ENCODE results near the gene SLC16A10. TPM values are rescaled to one million over a fixed set of nuclear protein-coding genes. Genes with fewer than 3 reads are reported as not detected.
"Not testable (repeated sequence)": the region's sequence is repeated elsewhere in the genome, so short reads cannot be mapped to it uniquely, and the experiment has no call there.

The SLC16A10 gene
- total and polyA plus RNA-seq, 9 donors = 1.3 to 5.1 (median 2.5) TPM

DNA sequence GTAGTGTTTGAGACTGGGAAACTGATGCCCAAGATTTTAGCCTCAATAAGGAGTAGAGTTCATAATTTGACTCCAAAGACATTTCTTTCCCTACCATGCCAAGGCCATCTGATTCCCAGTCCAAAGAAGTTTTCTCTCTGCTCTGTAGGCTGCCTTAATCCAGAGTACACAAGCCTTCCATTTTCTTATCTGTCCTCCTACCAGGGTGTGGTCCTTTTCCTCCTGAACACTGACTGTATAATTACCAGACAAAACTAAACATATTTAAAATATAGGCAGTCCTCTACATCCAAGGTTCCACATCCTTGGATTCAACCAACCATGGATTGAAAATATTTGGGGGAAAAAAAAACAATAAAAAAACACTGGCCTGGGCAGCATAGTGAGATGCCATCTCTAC is 108.4 kb downstream of the SLC16A10 start:
- no peak overlapping the region for H3K4me3 ChIP-seq (ENCODE audit: low read length)
- H3K4me1 ChIP-seq (ENCODE audit: control insufficient read depth, insufficient read depth, low read length) = no peaks in the 10 kb centered on the region
- no peaks in the 10 kb centered on the region for H3K9me3 ChIP-seq (replicated peaks; ENCODE audit: control insufficient read depth, low read depth, low read length)
- H3K27ac ChIP-seq (ENCODE audit: low read length) = no peak overlapping the region
- DNase-seq = no peak
- no peaks in the 10 kb centered on the region for H3K27me3 ChIP-seq (ENCODE audit: control insufficient read depth, insufficient read depth, low read length)
- H3K36me3 ChIP-seq (ENCODE audit: control insufficient read depth, insufficient read depth, low read length) = no peaks in the 10 kb centered on the region

- H3K4me1 ChIP-seq (ENCODE audit: control insufficient read depth, insufficient read depth, low read length) = no peaks in the 10 kb centered on the region
- H3K27me3 ChIP-seq (ENCODE audit: control insufficient read depth, insufficient read depth, low read length) = no peaks in the 10 kb centered on the region
- no peak for DNase-seq
- H3K4me3 ChIP-seq (ENCODE audit: low read length) = no peak overlapping the region
- 91% methylated on average over 2 of the region's 3 CpGs for WGBS (ENCODE audit: insufficient coverage)
- no peak overlapping the region for H3K27ac ChIP-seq (ENCODE audit: low read length)
- H3K9me3 ChIP-seq (replicated peaks; ENCODE audit: control insufficient read depth, low read depth, low read length) = no peaks in the 10 kb centered on the region
- no peaks in the 10 kb centered on the region for H3K36me3 ChIP-seq (ENCODE audit: control insufficient read depth, insufficient read depth, low read length)
Measured at GRCh38 chr6:111198841-111199240, 111.5 kb downstream of the SLC16A10 start.

DNA sequence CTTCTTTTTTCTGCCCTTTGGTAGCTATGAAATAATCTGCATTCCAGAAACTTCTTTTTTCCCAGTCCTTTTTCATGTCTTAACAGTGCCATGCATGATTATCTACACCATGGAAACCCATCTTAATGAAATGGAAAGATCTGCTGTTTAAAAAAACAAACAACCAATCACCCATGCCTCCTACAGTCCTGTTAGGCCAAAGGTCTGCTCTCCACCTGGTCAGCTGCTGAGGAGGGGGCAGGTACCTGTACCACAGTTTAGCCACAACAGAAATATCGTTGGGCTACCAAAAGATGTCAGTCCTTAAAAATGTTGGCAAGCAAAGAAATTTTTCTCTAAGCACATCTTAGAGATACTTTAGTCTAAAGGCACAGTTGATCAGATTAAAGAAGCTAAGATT is 112.6 kb downstream of the SLC16A10 start:
- no peaks in the 10 kb centered on the region for H3K9me3 ChIP-seq (replicated peaks; ENCODE audit: control insufficient read depth, low read depth, low read length)
- WGBS (ENCODE audit: insufficient coverage) = no CpG with 5 or more reads among the region's 1 CpG
- no peak for DNase-seq
- no peaks in the 10 kb centered on the region for H3K27me3 ChIP-seq (ENCODE audit: control insufficient read depth, insufficient read depth, low read length)
- no peaks in the 10 kb centered on the region for H3K4me1 ChIP-seq (ENCODE audit: control insufficient read depth, insufficient read depth, low read length)
- no peak overlapping the region for H3K27ac ChIP-seq (ENCODE audit: low read length)
- no peak overlapping the region for H3K4me3 ChIP-seq (ENCODE audit: low read length)
- H3K36me3 ChIP-seq (ENCODE audit: control insufficient read depth, insufficient read depth, low read length) = no peaks in the 10 kb centered on the region

DNA sequence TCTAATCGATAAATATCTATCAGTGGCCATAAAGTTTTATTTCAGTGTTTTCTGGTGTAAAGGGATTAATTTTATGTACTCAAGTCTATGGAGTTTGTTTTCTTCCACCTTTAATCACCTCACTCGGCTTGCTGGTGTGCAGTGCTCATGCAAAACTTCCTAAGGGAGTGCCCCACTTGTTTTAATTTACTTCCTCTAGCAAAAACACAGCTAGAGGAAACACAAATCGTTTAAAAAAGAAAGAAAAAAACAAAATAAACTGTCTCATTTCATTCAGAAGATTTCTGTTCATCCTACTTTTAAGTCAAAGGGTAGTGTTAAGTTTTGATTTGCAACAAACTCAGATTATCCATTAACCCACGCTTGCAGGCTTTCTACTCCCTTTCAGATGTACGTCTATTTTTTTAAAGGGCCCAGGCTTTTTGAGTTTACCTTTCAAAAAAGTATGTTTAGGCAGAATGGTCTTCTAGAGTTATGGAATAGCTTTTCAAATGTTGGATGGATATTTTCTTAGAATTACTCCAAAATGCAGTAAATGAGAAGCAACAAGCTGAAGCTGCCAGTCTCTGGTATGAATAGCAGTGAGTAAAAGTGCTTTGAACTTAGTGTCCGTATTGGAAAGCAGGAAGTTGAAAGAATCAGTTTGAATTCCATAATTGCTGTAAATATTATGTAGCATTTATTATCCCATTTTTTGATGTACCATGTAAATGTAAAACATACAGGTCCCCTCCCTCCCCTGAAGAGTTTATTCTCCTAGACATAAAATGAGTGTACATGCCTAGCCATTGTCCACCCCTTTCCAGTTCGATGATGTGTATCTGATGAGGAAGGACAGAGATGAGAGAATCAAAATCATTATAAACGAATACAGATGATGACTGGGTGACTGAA is 113.3 kb downstream of the SLC16A10 start:
- no peaks in the 10 kb centered on the region for H3K27me3 ChIP-seq (ENCODE audit: control insufficient read depth, insufficient read depth, low read length)

DNA sequence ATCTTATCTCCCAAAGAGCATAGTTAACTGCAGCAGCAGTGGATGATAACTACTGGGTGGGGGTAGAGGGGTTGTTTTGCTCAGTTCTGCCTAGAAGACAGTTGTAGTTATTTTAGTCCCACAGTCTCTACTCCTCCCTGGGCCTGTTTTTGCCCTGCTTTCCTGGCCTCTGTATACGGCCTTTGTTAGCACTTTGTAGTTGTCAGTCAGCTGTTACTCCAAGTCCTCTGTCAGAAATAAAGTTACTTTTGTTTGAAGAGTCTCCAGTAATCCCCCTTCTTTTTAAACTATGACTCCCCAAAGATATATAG is 113.9 kb downstream of the SLC16A10 start:
- H3K27me3 ChIP-seq (ENCODE audit: control insufficient read depth, insufficient read depth, low read length) = no peaks in the 10 kb centered on the region
- no peaks in the 10 kb centered on the region for H3K4me1 ChIP-seq (ENCODE audit: control insufficient read depth, insufficient read depth, low read length)
- no peak for DNase-seq
- H3K27ac ChIP-seq (ENCODE audit: low read length) = no peak overlapping the region
- no peaks in the 10 kb centered on the region for H3K9me3 ChIP-seq (replicated peaks; ENCODE audit: control insufficient read depth, low read depth, low read length)
- H3K4me3 ChIP-seq (ENCODE audit: low read length) = no peak overlapping the region
- no CpG with 5 or more reads among the region's 1 CpG for WGBS (ENCODE audit: insufficient coverage)
- no peaks in the 10 kb centered on the region for H3K36me3 ChIP-seq (ENCODE audit: control insufficient read depth, insufficient read depth, low read length)

More for the DNA sequence above, 113.3 kb downstream of the SLC16A10 start:
- DNase-seq = no peak
- H3K4me1 ChIP-seq (ENCODE audit: control insufficient read depth, insufficient read depth, low read length) = no peaks in the 10 kb centered on the region
- no peaks in the 10 kb centered on the region for H3K36me3 ChIP-seq (ENCODE audit: control insufficient read depth, insufficient read depth, low read length)
- no peaks in the 10 kb centered on the region for H3K9me3 ChIP-seq (replicated peaks; ENCODE audit: control insufficient read depth, low read depth, low read length)
- no peak overlapping the region for H3K27ac ChIP-seq (ENCODE audit: low read length)
- WGBS (ENCODE audit: insufficient coverage) = no CpG with 5 or more reads among the region's 8 CpGs
- H3K4me3 ChIP-seq (ENCODE audit: low read length) = no peak overlapping the region

GRCh38 chr6:111201764-111202163 is 114.5 kb downstream of the SLC16A10 start:
- Histone ChIP-seq H3K27me3 (ENCODE audit: control insufficient read depth, insufficient read depth, low read length) (no peaks in the 10 kb centered on the region), H3K27ac (ENCODE audit: low read length) (no peak overlapping the region), H3K36me3 (ENCODE audit: control insufficient read depth, insufficient read depth, low read length) (no peaks in the 10 kb centered on the region), H3K4me3 (ENCODE audit: low read length) (no peak overlapping the region), H3K4me1 (ENCODE audit: control insufficient read depth, insufficient read depth, low read length) (no peaks in the 10 kb centered on the region), H3K9me3 (replicated peaks; ENCODE audit: control insufficient read depth, low read depth, low read length) (no peaks in the 10 kb centered on the region)
- no peak for DNase-seq
- WGBS (ENCODE audit: insufficient coverage) = 100% methylated on average over 1 of the region's 3 CpGs

GRCh38 chr6:111203539-111203938 is 116.2 kb downstream of the SLC16A10 start:
- not testable (repeated sequence) for H3K9me3 ChIP-seq (replicated peaks; ENCODE audit: control insufficient read depth, low read depth, low read length); H3K4me3 ChIP-seq (ENCODE audit: low read length); H3K27ac ChIP-seq (ENCODE audit: low read length); H3K27me3 ChIP-seq (ENCODE audit: control insufficient read depth, insufficient read depth, low read length); H3K36me3 ChIP-seq (ENCODE audit: control insufficient read depth, insufficient read depth, low read length); H3K4me1 ChIP-seq (ENCODE audit: control insufficient read depth, insufficient read depth, low read length); DNase-seq
- 100% methylated on average over 1 of the region's 4 CpGs for WGBS (ENCODE audit: insufficient coverage)

GRCh38 chr6:111204305-111204704 is 117.0 kb downstream of the SLC16A10 start:
- Histone ChIP-seq H3K9me3 (replicated peaks; ENCODE audit: control insufficient read depth, low read depth, low read length) (no peaks in the 10 kb centered on the region), H3K4me3 (ENCODE audit: low read length) (no peak overlapping the region), H3K27me3 (ENCODE audit: control insufficient read depth, insufficient read depth, low read length) (no peaks in the 10 kb centered on the region), H3K36me3 (ENCODE audit: control insufficient read depth, insufficient read depth, low read length) (no peaks in the 10 kb centered on the region), H3K27ac (ENCODE audit: low read length) (no peak overlapping the region), H3K4me1 (ENCODE audit: control insufficient read depth, insufficient read depth, low read length) (no peaks in the 10 kb centered on the region)
- no peak for DNase-seq
- 54% methylated on average over 1 of the region's 2 CpGs for WGBS (ENCODE audit: insufficient coverage)

- H3K36me3 ChIP-seq (ENCODE audit: control insufficient read depth, insufficient read depth, low read length) = no peaks in the 10 kb centered on the region
- H3K4me1 ChIP-seq (ENCODE audit: control insufficient read depth, insufficient read depth, low read length) = no peaks in the 10 kb centered on the region
- WGBS (ENCODE audit: insufficient coverage) = 92% methylated on average over 1 of the region's 2 CpGs
- H3K4me3 ChIP-seq (ENCODE audit: low read length) = no peak overlapping the region
- H3K27ac ChIP-seq (ENCODE audit: low read length) = no peak overlapping the region
- H3K27me3 ChIP-seq (ENCODE audit: control insufficient read depth, insufficient read depth, low read length) = no peaks in the 10 kb centered on the region
- DNase-seq = no peak
- H3K9me3 ChIP-seq (replicated peaks; ENCODE audit: control insufficient read depth, low read depth, low read length) = no peaks in the 10 kb centered on the region
Measured at GRCh38 chr6:111204881-111205280, 117.6 kb downstream of the SLC16A10 start.

DNA sequence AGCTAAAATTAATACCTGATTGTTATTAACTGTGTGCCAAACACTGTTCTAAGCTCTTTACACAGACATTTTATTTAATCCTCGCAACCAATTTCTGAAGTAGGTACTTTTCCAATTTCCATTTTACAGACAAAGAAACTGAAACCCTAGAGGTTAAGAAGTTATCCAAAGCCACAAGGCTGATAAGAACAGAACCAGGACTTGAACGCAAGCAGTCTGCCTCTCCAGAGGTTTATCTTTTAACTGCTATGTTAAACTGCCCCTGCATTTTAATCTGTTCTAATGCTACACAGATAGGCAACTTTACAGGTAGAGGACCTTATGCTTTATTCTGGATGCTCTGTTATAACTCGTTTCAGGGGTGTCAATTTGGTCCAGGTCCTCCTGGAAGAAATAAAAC is 118.2 kb downstream of the SLC16A10 start:
- DNase-seq = no peak
- no peaks in the 10 kb centered on the region for H3K4me1 ChIP-seq (ENCODE audit: control insufficient read depth, insufficient read depth, low read length)
- H3K36me3 ChIP-seq (ENCODE audit: control insufficient read depth, insufficient read depth, low read length) = no peaks in the 10 kb centered on the region
- no peak overlapping the region for H3K27ac ChIP-seq (ENCODE audit: low read length)
- H3K4me3 ChIP-seq (ENCODE audit: low read length) = no peak overlapping the region
- no peaks in the 10 kb centered on the region for H3K9me3 ChIP-seq (replicated peaks; ENCODE audit: control insufficient read depth, low read depth, low read length)
- 100% methylated on average over 1 of the region's 3 CpGs for WGBS (ENCODE audit: insufficient coverage)
- no peaks in the 10 kb centered on the region for H3K27me3 ChIP-seq (ENCODE audit: control insufficient read depth, insufficient read depth, low read length)

Data from muscle of leg (tissue), 11 donors.